SH-SY5Y (cell line): Measurements from ENCODE around the gene DMD.

ENCODE experiments used
- GATA2 ChIP-seq: IDR thresholded peaks from 2 replicates; pipeline ENCODE4 v1.6.1; 2011; ENCODE audit warnings: mild to moderate bottlenecking, low read depth, low read length
- GATA3 ChIP-seq: IDR thresholded peaks from 2 replicates; pipeline ENCODE4 v1.6.1; 2011; ENCODE audit warnings: low read depth, mild to moderate bottlenecking, low read length, moderate library complexity

DMD gene

DNA sequence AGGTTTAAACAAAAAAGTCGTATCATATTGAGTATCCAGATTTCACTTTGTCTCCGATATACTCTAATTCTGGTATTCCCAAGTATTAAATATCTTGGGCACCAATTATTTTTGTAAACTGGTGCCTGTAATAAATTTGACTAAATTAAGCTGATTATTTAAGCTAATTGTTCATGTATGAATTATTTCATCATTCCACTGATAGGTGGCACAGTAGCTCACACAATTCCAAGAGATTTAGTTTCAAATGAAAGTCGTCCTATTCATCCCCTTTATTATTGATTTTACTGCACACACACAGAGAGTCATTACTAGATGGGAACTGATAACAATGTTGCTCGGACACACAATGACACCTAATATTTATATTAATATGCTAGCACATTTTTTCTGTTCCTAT lies 432.4 kb downstream of the DMD start:
- no peak for TF ChIP-seq GATA2
- no peak for TF ChIP-seq GATA3

DNA sequence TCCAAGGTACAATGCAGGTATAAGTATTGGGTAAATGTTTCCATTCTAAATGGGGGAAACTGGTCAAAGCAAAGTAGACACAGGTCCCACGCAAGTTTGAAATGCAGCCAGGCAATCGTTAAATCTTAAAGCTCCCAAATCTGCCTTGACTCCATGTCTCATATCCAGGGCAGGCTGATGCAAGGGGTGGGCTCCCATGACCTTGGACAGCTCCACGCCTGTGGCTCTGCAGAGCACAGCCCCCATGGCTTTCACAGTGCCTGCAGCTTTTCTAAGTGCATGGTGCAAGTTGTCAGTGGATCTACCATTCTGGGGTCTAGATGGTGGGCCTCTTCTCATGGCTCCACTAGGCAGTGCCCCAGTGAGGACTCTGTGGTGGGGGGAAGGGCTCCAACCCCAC lies 436.4 kb downstream of the DMD start:
- TF ChIP-seq GATA3 (no peak), GATA2 (no peak)

- TF ChIP-seq GATA2 (no peak), GATA3 (no peak)
Measured at GRCh38 chrX:32749070-32749469, 462.3 kb downstream of the DMD start.

GRCh38 chrX:32745323-32745722 lies 466.0 kb downstream of the DMD start:
- TF ChIP-seq GATA3 (no peak), GATA2 (no peak)

- TF ChIP-seq GATA2 (no peak), GATA3 (no peak)
Measured at GRCh38 chrX:32744921-32745320, 466.4 kb downstream of the DMD start.

- TF ChIP-seq GATA3 (no peak), GATA2 (no peak)
Measured at GRCh38 chrX:32741910-32742309, 469.4 kb downstream of the DMD start.

DNA sequence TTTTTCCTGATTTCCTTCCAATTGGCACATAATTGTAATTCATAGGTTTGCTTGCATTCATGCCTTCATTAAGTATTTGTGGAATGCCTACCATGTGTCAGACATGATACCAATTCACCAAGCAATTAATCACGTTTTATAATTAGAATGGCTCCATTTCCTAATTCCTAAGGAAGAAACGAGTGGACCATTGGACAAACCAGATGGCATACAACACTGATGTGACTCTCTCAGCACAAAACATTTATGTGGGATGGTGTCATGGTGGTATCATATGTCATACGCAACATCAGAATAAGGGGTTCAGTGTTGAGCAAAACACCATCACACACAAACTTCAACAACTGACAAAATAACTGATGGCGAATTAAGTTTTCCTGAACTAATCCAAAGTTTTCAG lies 502.8 kb downstream of the DMD start:
- no peak for TF ChIP-seq GATA2
- no peak for TF ChIP-seq GATA3

DNA sequence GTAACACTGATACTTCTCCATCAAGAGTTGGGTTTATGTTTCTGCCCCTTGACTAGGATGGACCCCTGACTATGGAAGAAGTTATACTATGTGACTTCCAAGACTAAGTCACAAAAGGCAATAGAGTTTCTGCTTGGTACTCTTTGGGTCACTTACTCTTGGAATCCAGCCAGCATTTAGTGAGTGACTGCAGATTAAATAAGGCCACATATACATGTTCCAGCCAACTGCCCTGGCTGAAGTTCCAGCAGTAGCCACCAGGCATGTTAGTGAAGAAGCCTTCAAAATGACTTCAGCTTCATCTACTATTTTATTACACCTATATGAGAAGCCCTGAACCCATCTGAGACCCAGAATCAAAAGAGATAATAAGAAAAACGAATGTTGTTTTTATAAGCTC lies 524.0 kb downstream of the DMD start:
- no peak for TF ChIP-seq GATA2
- TF ChIP-seq GATA3: no peak

- no peak for TF ChIP-seq GATA2
- no peak for TF ChIP-seq GATA3
Measured at GRCh38 chrX:32678487-32678886, 532.9 kb downstream of the DMD start.

GRCh38 chrX:32673193-32673592 lies 538.2 kb downstream of the DMD start:
- TF ChIP-seq GATA2: no peak
- TF ChIP-seq GATA3: no peak

DNA sequence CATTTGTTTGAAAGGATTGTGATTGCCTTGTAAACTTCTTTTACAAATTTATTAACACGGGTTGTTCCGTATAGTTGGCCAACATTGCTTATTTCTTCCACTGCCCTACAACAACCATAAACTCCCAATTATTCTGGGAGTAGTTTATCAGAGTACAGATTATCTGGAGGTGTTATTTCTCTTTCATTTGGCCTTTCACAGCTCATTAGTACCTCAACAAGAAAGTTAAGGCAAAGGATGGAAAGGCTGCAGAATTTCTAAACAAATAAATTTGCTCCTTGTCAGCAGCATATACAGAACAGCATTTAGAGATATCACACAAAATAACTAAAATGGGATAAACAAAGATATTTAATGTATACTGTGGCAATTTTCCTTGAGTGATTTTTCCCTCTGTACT lies 548.8 kb downstream of the DMD start:
- TF ChIP-seq GATA3: no peak
- no peak for TF ChIP-seq GATA2

DNA sequence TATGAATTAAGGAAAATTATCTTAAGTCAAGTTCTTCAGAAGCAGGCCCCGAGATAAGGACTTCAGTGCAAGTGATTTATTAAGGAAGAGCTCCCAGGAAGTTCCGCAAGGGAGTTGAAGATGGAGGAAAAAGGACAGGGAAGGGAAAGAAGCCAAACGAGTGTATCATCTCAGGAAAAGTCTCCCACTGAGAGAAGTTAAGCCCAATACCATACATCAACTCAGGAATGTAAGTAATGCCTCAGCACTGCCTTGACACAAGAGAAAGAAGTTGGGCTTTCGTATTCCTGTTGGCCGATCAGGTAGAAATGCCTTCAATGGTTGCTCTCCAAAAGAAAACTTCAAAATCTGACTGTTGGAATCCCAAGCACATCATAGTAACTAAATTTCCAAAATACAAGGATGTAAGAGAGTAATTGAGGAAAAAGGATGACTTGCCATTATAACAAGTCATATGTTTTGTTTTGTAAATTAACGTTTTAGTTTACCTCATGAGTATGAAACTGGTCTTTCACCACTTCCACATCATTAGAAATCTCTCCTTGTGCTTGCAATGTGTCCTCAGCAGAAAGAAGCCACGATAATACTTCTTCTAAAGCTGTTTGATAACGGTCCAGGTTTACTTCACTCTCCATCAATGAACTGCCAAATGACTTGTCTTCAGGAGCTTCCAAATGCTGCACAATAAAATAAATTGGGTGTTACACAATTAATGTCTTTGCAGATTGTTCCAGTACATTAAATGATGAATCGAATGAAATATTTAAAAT lies 566.7 kb downstream of the DMD start:
- TF ChIP-seq GATA3 (no peak), GATA2 (no peak)

- no peak for TF ChIP-seq GATA3
- TF ChIP-seq GATA2: no peak
Measured at GRCh38 chrX:32642283-32642682, 569.1 kb downstream of the DMD start.

DNA sequence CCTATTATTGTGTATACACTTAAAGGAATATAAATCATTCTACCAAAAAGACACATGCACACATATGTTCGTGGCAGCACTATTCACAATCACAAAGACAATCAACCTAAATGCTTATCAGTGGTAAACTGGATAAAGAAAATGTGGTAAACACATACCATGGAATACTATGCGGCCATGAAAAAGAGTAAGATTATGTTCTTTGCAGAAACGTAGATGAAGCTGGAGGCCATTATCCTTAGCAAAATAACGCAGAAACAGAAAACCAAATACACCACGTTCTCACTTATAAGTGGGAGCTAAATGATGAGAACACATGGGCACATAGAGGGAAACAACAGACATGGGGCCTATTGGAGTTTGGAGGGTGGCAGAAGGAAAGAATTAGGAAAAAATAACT lies 593.2 kb downstream of the DMD start:
- TF ChIP-seq GATA3: no peak
- TF ChIP-seq GATA2: no peak

- no peak for TF ChIP-seq GATA2
- TF ChIP-seq GATA3: no peak
Measured at GRCh38 chrX:32614707-32615106, 596.6 kb downstream of the DMD start.

GRCh38 chrX:32599156-32599555 lies 612.2 kb downstream of the DMD start:
- TF ChIP-seq GATA2: no peak
- TF ChIP-seq GATA3: no peak
